OCI-LY1 (cell line): Measurements from ENCODE around the gene CALML5.

ENCODE experiments used
- H2AFZ ChIP-seq: fragments of 200-600 bp; sonication (generic), shearing (Covaris generic); 2 replicates; pipeline ENCODE4 v1.6.0; 2014; ENCODE audit warnings: antibody characterized with exemption, mild to moderate bottlenecking, low read length
- H3F3A ChIP-seq: fragments of 200-600 bp; sonication (generic), shearing (Covaris generic); 2 replicates; pipeline ENCODE4 v1.6.0; 2014; ENCODE audit warnings: mild to moderate bottlenecking, antibody characterized with exemption, low read length, moderate library complexity; ENCODE audit not compliant: insufficient read depth
- H3K27ac ChIP-seq: fragments of 200-600 bp; sonication (generic); 2 replicates; pipeline ENCODE4 v1.5.1; 2014; ENCODE audit warnings: low read length, mixed run types, mild to moderate bottlenecking, low read depth; ENCODE audit not compliant: poor library complexity, severe bottlenecking
- H3K27me3 ChIP-seq: fragments of 200-600 bp; sonication (generic); 2 replicates; pipeline ENCODE4 v1.6.0; 2014; ENCODE audit warnings: antibody characterized with exemption, mild to moderate bottlenecking, low read length, moderate library complexity; ENCODE audit not compliant: insufficient read depth
- H3K36me3 ChIP-seq: fragments of 200-600 bp; sonication (generic); 2 replicates; pipeline ENCODE4 v1.6.1; 2014; ENCODE audit warnings: mild to moderate bottlenecking, antibody characterized with exemption, low read length, moderate library complexity, mixed read lengths; ENCODE audit not compliant: insufficient read depth
- H3K4me1 ChIP-seq: fragments of 200-600 bp; sonication (generic); 2 replicates; pipeline ENCODE4 v1.5.1; 2014; ENCODE audit warnings: mild to moderate bottlenecking, low read length, moderate library complexity; ENCODE audit not compliant: insufficient read depth, severe bottlenecking
- H3K4me2 ChIP-seq: fragments of 200-600 bp; sonication (generic), shearing (Covaris generic); 2 replicates; pipeline ENCODE4 v1.6.1; 2014; ENCODE audit warnings: low read length
- H3K4me3 ChIP-seq: fragments of 200-600 bp; sonication (generic); 2 replicates; pipeline ENCODE4 v1.5.1; 2014; ENCODE audit warnings: low read length, low read depth, mild to moderate bottlenecking, mixed read lengths; ENCODE audit not compliant: poor library complexity, severe bottlenecking
- H3K79me2 ChIP-seq: fragments of 200-600 bp; shearing (Covaris generic); 2 replicates; pipeline ENCODE4 v1.6.1; 2016; ENCODE audit warnings: mixed run types, low read length, mixed read lengths; ENCODE audit not compliant: insufficient read depth
- H3K9ac ChIP-seq: fragments of 200-600 bp; sonication (generic), shearing (Covaris generic); 2 replicates; pipeline ENCODE4 v1.6.1; 2014; ENCODE audit warnings: mild to moderate bottlenecking, low read length, mixed read lengths
- H3K9me2 ChIP-seq: fragments of 200-600 bp; sonication (generic), shearing (Covaris generic); 2 replicates; pipeline ENCODE4 v1.6.1; 2014; ENCODE audit warnings: low read depth, mild to moderate bottlenecking, low read length, mixed read lengths
- H3K9me3 ChIP-seq: fragments of 200-600 bp; shearing (Covaris generic); 2 replicates; pipeline ENCODE4 v1.6.1; 2014; ENCODE audit warnings: low read length, mixed read lengths
- H4K20me1 ChIP-seq: fragments of 200-600 bp; sonication (generic), shearing (Covaris generic); 2 replicates; pipeline ENCODE4 v1.6.0; 2016; ENCODE audit warnings: mild to moderate bottlenecking, low read length; ENCODE audit not compliant: insufficient read depth
- CTCF ChIP-seq: fragments of 200-600 bp; sonication (generic), shearing (Covaris generic); IDR thresholded peaks from 2 replicates; pipeline ENCODE4 v1.5.1; 2017; ENCODE audit warnings: mild to moderate bottlenecking, antibody characterized with exemption, low read length, moderate library complexity, mixed read lengths
- EZH2 ChIP-seq: fragments of 200-600 bp; sonication (generic), shearing (Covaris generic); IDR thresholded peaks from 2 replicates; pipeline ENCODE4 v1.8.0; 2017; ENCODE audit warnings: borderline replicate concordance, mixed run types, mild to moderate bottlenecking, antibody characterized with exemption, low read length, moderate library complexity, mixed read lengths

Gene CALML5

GRCh38 chr10:5509691-5510090, 10.3 kb upstream of the CALML5 start:
- H3K4me2 ChIP-seq, result no peak overlapping the region
- H3K4me1 ChIP-seq, result no peaks in the 10 kb centered on the region
- no peaks in the 10 kb centered on the region for H3K9me2 ChIP-seq
- no peaks in the 10 kb centered on the region for H3K36me3 ChIP-seq
- H3K9me3 ChIP-seq, result no peaks in the 10 kb centered on the region
- no peak overlapping the region for H3K9ac ChIP-seq
- TF ChIP-seq EZH2 (no peak), CTCF (no peak)
- H3K27me3 ChIP-seq, result no peaks in the 10 kb centered on the region; the same call in 1 of the 2 replicates
- H3K27ac ChIP-seq, result no peak overlapping the region
- no peaks in the 10 kb centered on the region for H3F3A ChIP-seq
- H3K79me2 ChIP-seq, result no peaks in the 10 kb centered on the region
- H3K4me3 ChIP-seq, result no peak overlapping the region
- H4K20me1 ChIP-seq, result no peaks in the 10 kb centered on the region
- H2AFZ ChIP-seq, result no peak overlapping the region

DNA sequence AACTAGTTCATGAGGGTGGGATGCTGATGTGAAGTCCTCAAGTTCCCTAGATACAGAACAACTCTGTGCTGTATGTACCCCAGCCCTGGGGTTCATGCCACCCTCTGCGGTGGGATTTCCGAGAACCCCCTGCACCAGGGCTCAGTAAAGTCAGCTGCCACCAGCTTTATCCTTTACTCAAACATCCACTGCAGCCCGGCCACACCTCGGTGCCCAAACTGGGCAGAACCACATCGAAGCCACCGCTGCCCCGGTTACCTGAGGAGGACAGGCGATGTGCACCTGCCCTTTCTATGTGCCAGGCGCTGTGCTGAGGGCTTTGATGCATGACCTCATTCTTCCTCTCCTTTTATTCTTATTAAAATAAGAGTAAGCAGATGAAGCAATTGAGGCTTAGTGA, 9.9 kb upstream of the CALML5 start:
- H3K4me1 ChIP-seq, result no peaks in the 10 kb centered on the region

DNA sequence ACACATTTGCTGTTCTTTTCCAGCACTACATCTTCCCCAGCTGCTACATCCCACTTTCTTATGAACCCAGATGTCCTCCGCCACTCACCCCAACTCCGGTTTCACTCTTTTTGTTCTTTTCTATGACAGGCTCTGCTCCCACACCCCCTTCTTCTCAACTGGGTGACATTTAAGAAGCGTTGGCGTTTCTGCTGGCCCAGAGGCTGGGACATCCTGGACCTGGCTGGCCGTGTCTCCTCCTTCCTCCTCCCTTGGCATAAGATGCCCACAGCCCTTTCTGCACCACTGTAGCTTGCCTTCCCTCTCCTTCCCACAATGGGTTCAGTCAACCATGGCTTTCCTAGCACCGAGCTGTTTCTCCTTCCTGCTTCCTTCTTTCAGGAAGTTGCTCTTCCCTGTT, 9.4 kb upstream of the CALML5 start:
- Histone ChIP-seq H3K4me1 (no peaks in the 10 kb centered on the region), H3K4me3 (no peak overlapping the region)
- TF ChIP-seq CTCF, result no peak
- TF ChIP-seq EZH2, result no peak

More for the DNA sequence above, 9.9 kb upstream of the CALML5 start:
- Histone ChIP-seq H3K36me3 (no peaks in the 10 kb centered on the region), H3K9ac (no peak overlapping the region), H3K27ac (no peak overlapping the region), H3K9me2 (no peaks in the 10 kb centered on the region), H4K20me1 (no peaks in the 10 kb centered on the region), H3K27me3 (no peaks in the 10 kb centered on the region; the same call in 1 of the 2 replicates), H3K4me2 (no peak overlapping the region), H3K4me3 (no peak overlapping the region), H3K9me3 (no peaks in the 10 kb centered on the region), H2AFZ (no peak overlapping the region), H3F3A (no peaks in the 10 kb centered on the region), H3K79me2 (no peaks in the 10 kb centered on the region)
- TF ChIP-seq CTCF, result no peak
- no peak for TF ChIP-seq EZH2

More for the DNA sequence above, 9.4 kb upstream of the CALML5 start:
- H2AFZ ChIP-seq, result no peak overlapping the region
- H3K36me3 ChIP-seq, result no peaks in the 10 kb centered on the region
- no peak overlapping the region for H3K4me2 ChIP-seq
- no peaks in the 10 kb centered on the region for H4K20me1 ChIP-seq
- H3F3A ChIP-seq, result no peaks in the 10 kb centered on the region
- H3K9ac ChIP-seq, result no peak overlapping the region
- H3K27ac ChIP-seq, result no peak overlapping the region
- H3K9me2 ChIP-seq, result no peaks in the 10 kb centered on the region
- no peaks in the 10 kb centered on the region; the same call in 1 of the 2 replicates for H3K27me3 ChIP-seq
- no peaks in the 10 kb centered on the region for H3K9me3 ChIP-seq
- no peaks in the 10 kb centered on the region for H3K79me2 ChIP-seq
